Gastrocnemius medialis (tissue), 4 donors: ENCODE data around the gene PARD6A.

Experiments used
- CTCF ChIP-seq, 5 experiments: fragments of 450-650 bp in 3 of 5; fragments of 200-600 bp in 2 of 5; sonication (generic) in 2 of 5; IDR thresholded peaks in 4 of 5; conservative IDR thresholded peaks in 1 of 5; 1 replicate in 4 of 5; 2 replicates in 1 of 5; pipeline ENCODE4 v1.5.1; 2016 to 2019; ENCODE audit warnings: antibody characterized with exemption in 5 of 5, mild to moderate bottlenecking in 3 of 5, moderate library complexity in 3 of 5
- POLR2A ChIP-seq, 2 donors: fragments of 450-650 bp; IDR thresholded peaks; one replicate each; pipeline ENCODE4 v1.6.1; 2017; ENCODE audit warnings: antibody characterized with exemption in 2 of 2, mild to moderate bottlenecking in 2 of 2, moderate library complexity in 2 of 2

GRCh38 chr16:67632415-67633172 lies 28.2 kb upstream of the PARD6A start:
- TF ChIP-seq CTCF (IDR thresholded peaks at IDR 0.05 in 4 of 5, conservative IDR thresholded peaks at IDR 0.05 in 1 of 5) (no peak), POLR2A (IDR thresholded peaks at IDR 0.05) (no peak)
